Right lobe of liver (tissue), 6 donors: ENCODE data around the gene AVPR1A. TPM values are rescaled to one million over a fixed set of nuclear protein-coding genes. Genes with fewer than 3 reads are reported as not detected.

Experiments used
- ATAC-seq, 4 donors: fragments of 200-7000 bp; cut with Tn5 transposase; one replicate each; pipeline ENCODE4 v1.9.1; 2020; ENCODE audit warnings: mild to moderate bottlenecking in 4 of 4, moderate library complexity in 4 of 4
- DNase-seq, 3 donors: peaks; one replicate each; pipeline ENCODE4 v3.0.0-alpha.2; 2020
- H3K27ac ChIP-seq, 3 donors: fragments of 200-600 bp; one replicate each; pipeline ENCODE4 v1.8.0; 2022
- H3K27me3 ChIP-seq, 2 donors: fragments of 200-600 bp; one replicate each; pipeline ENCODE4 v1.8.0; 2022
- H3K36me3 ChIP-seq, 4 donors: fragments of 200-600 bp; sonication (generic) in 1 of 4; one replicate each; pipeline versions ENCODE4 v1.5.1 to v1.8.0; 2017 to 2022; ENCODE audit warnings: control low read depth in 1 of 4
- H3K4me1 ChIP-seq, 4 donors: fragments of 200-600 bp; sonication (generic) in 1 of 4; one replicate each; pipeline versions ENCODE4 v1.5.1 to v1.8.0; 2017 to 2022; ENCODE audit warnings: control low read depth in 1 of 4
- H3K4me3 ChIP-seq, 3 donors: fragments of 200-600 bp; one replicate each; pipeline ENCODE4 v1.8.0; 2022
- H3K9me3 ChIP-seq, 4 donors: fragments of 200-600 bp; sonication (generic) in 1 of 4; one replicate each; pipeline versions ENCODE4 v1.5.1 to v1.8.0; 2017 to 2022; ENCODE audit warnings: control low read depth in 1 of 4
- CTCF ChIP-seq, 4 donors: fragments of 200-600 bp in 3 of 4; fragments of 450-650 bp in 1 of 4; IDR thresholded peaks; one replicate each; pipeline versions ENCODE4 v1.5.1 to v1.8.0; 2016 to 2022; ENCODE audit warnings: antibody characterized with exemption in 4 of 4, mild to moderate bottlenecking in 2 of 4
- POLR2A ChIP-seq: fragments of 450-650 bp; IDR thresholded peaks from one replicate; pipeline ENCODE4 v1.6.1; 2017; ENCODE audit warnings: antibody characterized with exemption, mild to moderate bottlenecking
- WGBS: methylation state at CpG from one replicate; pipeline ENCODE4 v1.1.6; 2018; ENCODE audit warnings: low coverage, low lambda C conversion rate; ENCODE audit not compliant: insufficient coverage; ENCODE audit errors: missing lambda C conversion rate; 5-methylcytosine and 5-hydroxymethylcytosine counted together
- intact Hi-C, 2 donors: fragments of 100-400 bp; cut with DNase I; formaldehyde crosslinking; loops; one replicate each; pipeline versions ENCODE4 v1.11.2 to v1.14.1; 2022
- total RNA-seq, 6 experiments: library from RNA; depleted of rRNA in 2 of 6; stranded (reverse); fragments of >200 nt in 2 of 6; fragmentation: NEBNext Ultra II Directional in 3 of 6; extraction: Animal tissue kit (Norgen Biotek cat#: 25700) in 3 of 6; gene quantifications; one replicate each; pipeline versions ENCODE4 v1.1.0 to v1.2.4, GENCODE V29; 2016 to 2023
- donor health status: DM: no; HTN: yes; CAD: no.
- donor health status: DM: no; HTN: no; CAD: no.
- donor health status: DM: no; HTN: no; CAD: no.
- donor health status: DM: no; HTN: yes; CAD: no.
- donor health status: DM: no; HTN: yes; CAD: no.

Gene AVPR1A
- total RNA-seq, 6 experiments from 2014 or later: 11.2 to 87.1 (median 30.9) TPM

DNA sequence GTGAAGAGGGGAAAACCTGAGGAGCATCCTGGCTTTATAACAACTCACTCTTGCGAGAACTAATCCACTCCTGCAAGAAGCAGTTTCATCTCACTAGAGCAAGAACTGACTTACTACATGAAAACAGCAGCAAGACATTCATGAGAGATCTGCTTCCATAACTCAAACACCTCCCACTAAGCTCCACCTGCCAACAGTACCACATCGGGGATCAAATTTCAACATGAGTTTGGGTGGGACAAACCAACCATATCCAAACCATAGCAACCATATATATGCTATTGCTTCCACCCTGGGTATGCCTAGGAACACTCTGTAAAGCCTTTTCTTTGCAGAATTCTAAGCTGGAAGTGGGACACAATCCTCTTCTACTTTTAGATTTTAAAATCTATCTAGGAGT, 13.9 kb upstream of the AVPR1A start:
- DNase-seq (no peak), ATAC-seq (no peak)
- Histone ChIP-seq H3K4me3 (no peak overlapping the region), H3K4me1 (no peaks in the 10 kb centered on the region), H3K27ac (no peak overlapping the region), H3K36me3 (no peaks in the 10 kb centered on the region), H3K9me3 (no peaks in the 10 kb centered on the region), H3K27me3 (no peaks in the 10 kb centered on the region)
- intact Hi-C loops: no loop called here
- 90% methylated on average over 2 of the region's 2 CpGs for WGBS
- TF ChIP-seq POLR2A: no peak
- TF ChIP-seq CTCF (IDR thresholded peaks at IDR 0.05): no peak

GRCh38 chr12:63163541-63163940, 12.5 kb upstream of the AVPR1A start:
- TF ChIP-seq CTCF (IDR thresholded peaks at IDR 0.05): no peak
- no peak for TF ChIP-seq POLR2A
- no peak overlapping the region for H3K4me3 ChIP-seq
- H3K27ac ChIP-seq: no peak overlapping the region
- no peaks in the 10 kb centered on the region for H3K9me3 ChIP-seq
- no peak for ATAC-seq
- H3K27me3 ChIP-seq: no peaks in the 10 kb centered on the region
- 77% methylated on average over 1 of the region's 1 CpG for WGBS
- no peaks in the 10 kb centered on the region for H3K36me3 ChIP-seq
- H3K4me1 ChIP-seq: no peaks in the 10 kb centered on the region
- intact Hi-C loops: no loop called here
- no peak for DNase-seq

GRCh38 chr12:63155375-63155774, 4.4 kb upstream of the AVPR1A start:
- intact Hi-C loops: no loop called here
- WGBS: 76% methylated on average over 2 of the region's 2 CpGs

DNA sequence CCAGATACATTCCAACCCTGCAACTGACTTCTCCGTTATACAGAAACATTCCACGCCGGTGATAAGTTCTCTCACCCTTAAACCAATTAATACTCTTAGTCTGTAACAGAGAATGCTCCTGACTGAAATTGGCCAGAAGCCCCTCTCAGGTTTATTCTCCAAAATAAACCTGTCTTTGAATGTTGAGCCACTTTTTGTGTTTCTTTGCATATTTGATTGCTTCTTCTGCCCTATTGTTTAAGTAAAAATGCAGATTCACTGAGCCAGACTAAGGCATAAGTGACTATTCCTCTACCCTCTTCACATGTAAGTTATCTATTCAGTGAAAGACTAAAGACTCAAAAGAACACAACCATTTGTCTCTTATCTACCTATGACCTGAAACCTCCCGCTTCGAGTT, 3.6 kb upstream of the AVPR1A start:
- intact Hi-C loops: no loop called here
- H3K4me3 ChIP-seq: no peak overlapping the region
- ATAC-seq (no peak), DNase-seq (no peak)
- no peak for TF ChIP-seq CTCF (IDR thresholded peaks at IDR 0.05)
- TF ChIP-seq POLR2A: no peak
- H3K9me3 ChIP-seq: no peaks in the 10 kb centered on the region
- 91% methylated on average over 5 of the region's 5 CpGs for WGBS
- no peaks in the 10 kb centered on the region for H3K27me3 ChIP-seq
- H3K27ac ChIP-seq: no peak overlapping the region
- no peaks in the 10 kb centered on the region for H3K36me3 ChIP-seq
- H3K4me1 ChIP-seq: peaks cover 0 to 9% (median 0%) of the 10 kb centered on the region in 4 donors

More at GRCh38 chr12:63155375-63155774, 4.4 kb upstream of the AVPR1A start:
- Histone ChIP-seq H3K27me3 (no peaks in the 10 kb centered on the region), H3K9me3 (no peaks in the 10 kb centered on the region), H3K27ac (no peak overlapping the region), H3K4me3 (no peak overlapping the region), H3K36me3 (no peaks in the 10 kb centered on the region), H3K4me1 (peaks cover 0 to 9% (median 0%) of the 10 kb centered on the region in 4 donors)
- no peak for ATAC-seq
- TF ChIP-seq CTCF (IDR thresholded peaks at IDR 0.05) (no peak), POLR2A (no peak)
- no peak for DNase-seq

DNA sequence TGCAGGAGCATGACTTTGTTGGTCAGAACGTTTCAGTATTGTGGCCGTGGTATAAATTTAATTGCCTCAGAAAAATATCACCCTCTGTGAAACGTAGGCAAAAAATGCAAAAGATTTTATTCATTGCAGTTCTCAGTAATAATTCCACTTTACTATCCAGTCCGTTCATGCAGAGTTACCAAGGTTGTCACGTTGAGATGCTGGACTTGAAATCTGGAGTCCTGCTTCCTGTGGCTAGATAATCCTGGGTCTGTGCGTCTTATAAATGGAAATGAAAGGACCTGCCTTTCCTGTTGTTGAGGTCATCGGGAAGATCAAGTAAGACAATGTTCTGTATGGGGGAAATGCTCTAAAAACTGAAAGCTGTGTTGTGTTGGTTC, 1.3 kb upstream of the AVPR1A start:
- WGBS: 12% methylated on average over 7 of the region's 7 CpGs
- intact Hi-C loops: no loop called here
- peak overlapping the region in 2 of 3 donors; percentile 60 to 76 for H3K4me3 ChIP-seq

More for the DNA sequence above, 1.3 kb upstream of the AVPR1A start:
- no peaks in the 10 kb centered on the region for H3K27me3 ChIP-seq
- H3K4me1 ChIP-seq: peaks cover 0 to 9% (median 0%) of the 10 kb centered on the region in 4 donors
- TF ChIP-seq POLR2A: no peak
- no peak for TF ChIP-seq CTCF (IDR thresholded peaks at IDR 0.05)
- ATAC-seq (peak in 2 of 4 donors; percentile 1 to 2), DNase-seq (no peak)
- no peaks in the 10 kb centered on the region for H3K9me3 ChIP-seq
- H3K36me3 ChIP-seq: no peaks in the 10 kb centered on the region
- H3K27ac ChIP-seq: peak overlapping the region in 2 of 3 donors; percentile 50 to 82
